ENCODE results near the gene BCDIN3D.
"Not testable (repeated sequence)": the region's sequence is repeated elsewhere in the genome, so short reads cannot be mapped to it uniquely, and the experiment has no call there.

Gene BCDIN3D
- total RNA-seq, result 4.7 to 7.7 reads per million in 2 donors

- DNase-seq, result peak; percentile 80 to 93 (median 90)
These were observed at the start of gene BCDIN3D for GRCh38 chr12:49842519-49843352. BCDIN3D (minus strand) TSS chr12:49843106; CDS start chr12:49843087, 19 bp downstream.

- no peak for DNase-seq
These were observed 49.3 kb upstream of the BCDIN3D start for GRCh38 chr12:49892084-49892731.

GRCh38 chr12:49891476-49891875, 48.6 kb upstream of the BCDIN3D start:
- DNase-seq, result no peak

- no peak for DNase-seq
These were observed 48.1 kb upstream of the BCDIN3D start for GRCh38 chr12:49891012-49891411.

- DNase-seq, result no peak
These were observed 47.2 kb upstream of the BCDIN3D start for GRCh38 chr12:49890096-49890461.

GRCh38 chr12:49889361-49890095, 46.6 kb upstream of the BCDIN3D start:
- DNase-seq, result no peak

- no peak for DNase-seq
These were observed 45.7 kb upstream of the BCDIN3D start for GRCh38 chr12:49888461-49889151.

- DNase-seq, result no peak
These were observed 44.9 kb upstream of the BCDIN3D start for GRCh38 chr12:49887536-49888401.

GRCh38 chr12:49887091-49887490, 44.2 kb upstream of the BCDIN3D start:
- no peak for DNase-seq

GRCh38 chr12:49885663-49886461, 43.0 kb upstream of the BCDIN3D start:
- no peak for DNase-seq

- DNase-seq, result no peak
These were observed 42.2 kb upstream of the BCDIN3D start for GRCh38 chr12:49885118-49885517.

GRCh38 chr12:49882851-49883464, 40.1 kb upstream of the BCDIN3D start:
- no peak for DNase-seq

- no peak for DNase-seq
These were observed 39.4 kb upstream of the BCDIN3D start for GRCh38 chr12:49882248-49882850.

- DNase-seq, result no peak
These were observed 38.7 kb upstream of the BCDIN3D start for GRCh38 chr12:49881415-49882247.

GRCh38 chr12:49880756-49881414, 38.0 kb upstream of the BCDIN3D start:
- no peak for DNase-seq

- DNase-seq, result not testable (repeated sequence)
These were observed 36.2 kb upstream of the BCDIN3D start for GRCh38 chr12:49879065-49879464.

GRCh38 chr12:49878021-49878420, 35.1 kb upstream of the BCDIN3D start:
- no peak for DNase-seq

GRCh38 chr12:49877066-49877465, 34.2 kb upstream of the BCDIN3D start:
- no peak for DNase-seq

Data from T-helper 2 cell (primary cell).